ENCODE data around the gene PPAN. TPM values are rescaled to one million over a fixed set of nuclear protein-coding genes. Genes with fewer than 3 reads are reported as not detected.

The PPAN gene
- total RNA-seq, 2 experiments from 2014 or later, result 165 to 171 TPM

GRCh38 chr19:10070730-10071446 is 35.3 kb upstream of the PPAN start:
- Mint-ChIP-seq H3K4me3 (no peak overlapping the region), H3K4me1 (ENCODE audit: low read depth) (peaks cover 6% of the 10 kb centered on the region), H3K36me3 (ENCODE audit: low read depth) (no peaks in the 10 kb centered on the region), H3K27me3 (no peaks in the 10 kb centered on the region), H3K27ac (no peak overlapping the region), H3K9me3 (peaks cover 6% of the 10 kb centered on the region)
- intact Hi-C loops (cut with micrococcal nuclease), result no loop called here
- CTCF ChIA-PET, result no interaction called here
- TF ChIP-seq CTCF (IDR thresholded peaks at IDR 0.05), result no peak
- ATAC-seq, result no peak
- DNase-seq, result no peak
- POLR2A ChIA-PET, result interaction anchor here (0.6 kb wide), 1 partner anchor 60 kb away, joined by 3 read pairs; no protein-coding TSS in a partner anchor

- ChIA-PET POLR2A (interaction anchor here (0.5 to 1.9 kb wide), 2 partner anchors 39 to 71 kb away, joined by 3 to 5 read pairs; no protein-coding TSS in a partner anchor), CTCF (interaction anchor here (0.6 to 1.8 kb wide), 7 partner anchors 9 to 176 kb away, joined by 3 to 8 read pairs (median 3); partner anchors contain the start of gene P2RY11)
- peak; percentile 88 for ATAC-seq
- Mint-ChIP-seq H3K36me3 (ENCODE audit: low read depth) (no peaks in the 10 kb centered on the region), H3K4me3 (no peak overlapping the region), H3K27ac (no peak overlapping the region), H3K9me3 (peaks cover 6% of the 10 kb centered on the region), H3K4me1 (ENCODE audit: low read depth) (no peaks in the 10 kb centered on the region), H3K27me3 (peaks cover 3% of the 10 kb centered on the region)
- TF ChIP-seq CTCF (IDR thresholded peaks at IDR 0.05), result peak; percentile 57
- intact Hi-C loops (cut with micrococcal nuclease), result loop anchor here (2.0 kb wide), 1 partner anchor 39 kb away; no protein-coding TSS in a partner anchor
- DNase-seq, result peak; percentile 71
Measured at GRCh38 chr19:10074153-10074552, 32.0 kb upstream of the PPAN start.

GRCh38 chr19:10076535-10076934 is 29.6 kb upstream of the PPAN start:
- no peak overlapping the region for H3K27ac Mint-ChIP-seq
- TF ChIP-seq CTCF (IDR thresholded peaks at IDR 0.05), result no peak
- ATAC-seq (no peak), DNase-seq (no peak)
- intact Hi-C loops (cut with micrococcal nuclease), result no loop called here
- no peak overlapping the region for H3K4me3 Mint-ChIP-seq
- H3K9me3 Mint-ChIP-seq, result peaks cover 6% of the 10 kb centered on the region
- CTCF ChIA-PET, result no interaction called here
- no peaks in the 10 kb centered on the region for H3K36me3 Mint-ChIP-seq (ENCODE audit: low read depth)
- no peaks in the 10 kb centered on the region for H3K4me1 Mint-ChIP-seq (ENCODE audit: low read depth)
- POLR2A ChIA-PET, result no interaction called here
- peaks cover 3% of the 10 kb centered on the region for H3K27me3 Mint-ChIP-seq

- no peak for DNase-seq
- Mint-ChIP-seq H3K27ac (no peak overlapping the region), H3K36me3 (ENCODE audit: low read depth) (no peaks in the 10 kb centered on the region), H3K9me3 (peaks cover 6% of the 10 kb centered on the region), H3K4me3 (no peak overlapping the region), H3K27me3 (peaks cover 3% of the 10 kb centered on the region), H3K4me1 (ENCODE audit: low read depth) (no peaks in the 10 kb centered on the region)
- ATAC-seq, result no peak
- POLR2A ChIA-PET, result interaction anchor here (1.2 kb wide), 1 partner anchor 34 kb away, joined by 4 read pairs; no protein-coding TSS in a partner anchor
- TF ChIP-seq CTCF (IDR thresholded peaks at IDR 0.05), result no peak
- intact Hi-C loops (cut with micrococcal nuclease), result no loop called here
- CTCF ChIA-PET, result interaction anchor here (1.6 kb wide), 1 partner anchor 50 kb away, joined by 4 read pairs; no protein-coding TSS in a partner anchor
Measured at GRCh38 chr19:10078329-10078728, 27.8 kb upstream of the PPAN start.

GRCh38 chr19:10079031-10079453 is 27.1 kb upstream of the PPAN start:
- POLR2A ChIA-PET, result no interaction called here
- no peak for ATAC-seq
- Mint-ChIP-seq H3K27ac (no peak overlapping the region), H3K27me3 (peaks cover 3% of the 10 kb centered on the region), H3K9me3 (peaks cover 2% of the 10 kb centered on the region), H3K4me3 (no peak overlapping the region), H3K4me1 (ENCODE audit: low read depth) (no peaks in the 10 kb centered on the region), H3K36me3 (ENCODE audit: low read depth) (no peaks in the 10 kb centered on the region)
- intact Hi-C loops (cut with micrococcal nuclease), result no loop called here
- no peak for TF ChIP-seq CTCF (IDR thresholded peaks at IDR 0.05)
- DNase-seq, result no peak
- CTCF ChIA-PET, result interaction anchor here (1.6 kb wide), 1 partner anchor 51 kb away, joined by 4 read pairs; no protein-coding TSS in a partner anchor
